ENCODE data around the gene OOSP4A.

DNA sequence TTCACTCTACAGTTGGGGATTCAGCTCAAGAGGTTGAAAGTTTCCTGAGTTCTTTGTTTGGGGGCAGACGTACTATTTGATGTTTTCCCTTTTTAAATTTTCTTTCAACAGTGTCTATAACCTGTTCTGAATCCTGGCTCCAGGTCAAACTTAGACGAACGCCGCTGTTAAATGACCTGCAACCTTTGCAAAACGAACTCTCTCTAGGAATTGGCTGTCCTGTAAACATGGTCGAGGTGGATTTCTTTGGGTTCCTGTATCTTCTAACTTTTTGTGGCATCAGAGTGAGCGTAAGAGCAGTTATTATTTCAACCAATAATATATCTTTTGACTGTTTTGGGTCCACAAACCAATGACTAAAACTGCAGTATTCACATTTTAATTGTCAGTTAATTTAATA, 1.6 kb downstream of the OOSP4A start:
- no peak for TF ChIP-seq ZNF430 (CRISPR knock-in tag; IDR thresholded peaks at IDR 0.05)
- TF ChIP-seq KLF13 (CRISPR knock-in tag; IDR thresholded peaks at IDR 0.05): no peak
- TF ChIP-seq HDAC2 (CRISPR knock-in tag; IDR thresholded peaks at IDR 0.05): no peak
- TF ChIP-seq POLR2A (IDR thresholded peaks at IDR 0.05; ENCODE audit: insufficient read depth in 1 of 2, low read depth in 2 of 2, low read length in 2 of 2): no peak
